ENCODE data around the gene GPC5.

The GPC5 gene

GRCh38 chr13:92164822-92165221 is 766.4 kb downstream of the GPC5 start:
- DNase-seq (ENCODE audit: low read depth) = no peak

- no peak for DNase-seq (ENCODE audit: low read depth)
Observed at GRCh38 chr13:92172191-92172590, 773.8 kb downstream of the GPC5 start.

- no peak for DNase-seq (ENCODE audit: low read depth)
Observed at GRCh38 chr13:92173254-92173653, 774.8 kb downstream of the GPC5 start.

GRCh38 chr13:92175330-92175729 is 776.9 kb downstream of the GPC5 start:
- DNase-seq (ENCODE audit: low read depth) = peak; percentile 17

- no peak for DNase-seq (ENCODE audit: low read depth)
Observed at GRCh38 chr13:92177966-92178365, 779.5 kb downstream of the GPC5 start.

GRCh38 chr13:92179223-92179622 is 780.8 kb downstream of the GPC5 start:
- DNase-seq (ENCODE audit: low read depth) = no peak

- peak; percentile 13 for DNase-seq (ENCODE audit: low read depth)
Observed at GRCh38 chr13:92187378-92187989, 789.1 kb downstream of the GPC5 start.

GRCh38 chr13:92188574-92188973 is 790.2 kb downstream of the GPC5 start:
- DNase-seq (ENCODE audit: low read depth) = no peak

- DNase-seq (ENCODE audit: low read depth) = no peak
Observed at GRCh38 chr13:92196591-92197256, 798.3 kb downstream of the GPC5 start.

- no peak for DNase-seq (ENCODE audit: low read depth)
Observed at GRCh38 chr13:92197669-92198068, 799.2 kb downstream of the GPC5 start.

GRCh38 chr13:92218615-92219014 is 820.2 kb downstream of the GPC5 start:
- no peak for DNase-seq (ENCODE audit: low read depth)

GRCh38 chr13:92221916-92222315 is 823.5 kb downstream of the GPC5 start:
- no peak for DNase-seq (ENCODE audit: low read depth)

- peak; percentile 0 for DNase-seq (ENCODE audit: low read depth)
Observed at GRCh38 chr13:92224052-92224821, 825.8 kb downstream of the GPC5 start.

GRCh38 chr13:92224825-92225224 is 826.4 kb downstream of the GPC5 start:
- DNase-seq (ENCODE audit: low read depth) = no peak

- DNase-seq (ENCODE audit: low read depth) = no peak
Observed at GRCh38 chr13:92225861-92226260, 827.4 kb downstream of the GPC5 start.

GRCh38 chr13:92232871-92233270 is 834.5 kb downstream of the GPC5 start:
- DNase-seq (ENCODE audit: low read depth) = no peak

- DNase-seq (ENCODE audit: low read depth) = no peak
Observed at GRCh38 chr13:92251671-92252210, 853.3 kb downstream of the GPC5 start.

GRCh38 chr13:92255526-92255925 is 857.1 kb downstream of the GPC5 start:
- no peak for DNase-seq (ENCODE audit: low read depth)

GRCh38 chr13:92256211-92256610 is 857.8 kb downstream of the GPC5 start:
- no peak for DNase-seq (ENCODE audit: low read depth)

- DNase-seq (ENCODE audit: low read depth) = no peak
Observed at GRCh38 chr13:92259046-92259445, 860.6 kb downstream of the GPC5 start.

GRCh38 chr13:92259523-92259922 is 861.1 kb downstream of the GPC5 start:
- DNase-seq (ENCODE audit: low read depth) = no peak

- no peak for DNase-seq (ENCODE audit: low read depth)
Observed at GRCh38 chr13:92260363-92260762, 861.9 kb downstream of the GPC5 start.
